ENCODE measurements around the gene BANF2. TPM values are rescaled to one million over a fixed set of nuclear protein-coding genes. Genes with fewer than 3 reads are reported as not detected.

The BANF2 gene
- total and polyA plus RNA-seq, 2 of the 13 experiments (the other 11 are each of a cell fraction or from before 2014, with no cell fraction given): 0.35 TPM; not detected in 1

DNA sequence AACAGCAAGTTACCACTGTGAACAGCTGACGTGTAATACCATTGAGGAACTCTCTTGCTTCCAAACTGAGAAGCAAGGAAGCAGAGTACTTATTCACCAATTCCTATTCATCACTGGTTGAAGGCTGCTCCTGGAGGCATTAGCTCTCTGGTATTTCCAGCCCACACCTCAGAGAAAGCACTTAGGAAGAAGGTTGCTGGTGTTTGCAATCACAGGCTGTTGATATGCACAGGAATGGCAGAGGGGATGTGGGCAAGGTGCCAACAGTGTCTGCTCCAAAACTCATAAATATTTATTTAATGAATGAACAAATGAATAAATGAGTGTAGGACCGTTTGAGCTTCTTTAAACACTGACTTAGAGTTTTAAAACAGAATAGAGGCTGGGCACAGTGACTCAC lies 10.8 kb upstream of the BANF2 start:
- Histone ChIP-seq H3K9me3 (ENCODE audit: low read length) (peaks cover 22% of the 10 kb centered on the region; the same call in 1 of the 2 replicates), H3K4me2 (ENCODE audit: low read depth, low read length) (no peak overlapping the region), H4K20me1 (ENCODE audit: insufficient read depth, low read length) (no peaks in the 10 kb centered on the region), H3K4me3 (replicated peaks in 1 of 3; ENCODE audit: insufficient read depth in 1 of 3, low read depth in 2 of 3, low read length in 3 of 3) (no peak overlapping the region), H2AFZ (ENCODE audit: low read length) (no peak overlapping the region), H3K79me2 (ENCODE audit: insufficient read depth, low read length) (no peaks in the 10 kb centered on the region), H3K9ac (ENCODE audit: insufficient read depth, low read depth, low read length) (no peak overlapping the region), H3K27ac (ENCODE audit: extremely low read length, insufficient read depth, low read length) (no peak overlapping the region), H3K27me3 (ENCODE audit: control insufficient read depth in 1 of 2, insufficient read depth in 2 of 2, low read length in 2 of 2) (peaks cover 2 to 66% of the 10 kb centered on the region in 2 experiments; a peak in 4 of 5 replicates), H3K36me3 (replicated peaks in 1 of 2; ENCODE audit: control insufficient read depth in 1 of 2, insufficient read depth in 2 of 2, low read length in 2 of 2) (no peaks in the 10 kb centered on the region), H3K4me1 (ENCODE audit: insufficient read depth, low read length) (peaks cover 14% of the 10 kb centered on the region)
- 29% methylated on average over 2 of the region's 2 CpGs for WGBS (ENCODE audit: low lambda C conversion rate)
- FAIRE-seq (no peak), ATAC-seq (no peak), DNase-seq (ENCODE audit: low spot score) (no peak)
- ChIA-PET POLR2A (interaction anchor here (3.8 kb wide), 1 partner anchor 21 kb away, joined by 13 read pairs; no protein-coding TSS in a partner anchor), CTCF (ENCODE audit: low intra/inter-chr PET ratio, low total read pairs) (no interaction called here)
- intact Hi-C loops (cut with micrococcal nuclease; ENCODE audit: unreplicated experiment) (no loop called here), in situ Hi-C loops (cut with HindIII; ENCODE audit: extremely low pct_ligation_motif_present, low pct_unique_long_range_greater_than_20kb) (no loop called here)
- no TSS peak for BruUV-seq (replicated peaks)
- no peak for TF ChIP-seq ZNF646 (CRISPR knock-in tag; IDR thresholded peaks at IDR 0.05)
- TF ChIP-seq ZUFSP (CRISPR knock-in tag; IDR thresholded peaks at IDR 0.05; ENCODE audit: borderline replicate concordance): no peak
- no peak for TF ChIP-seq ZNF143 (CRISPR knock-in tag; IDR thresholded peaks at IDR 0.05)
- TF ChIP-seq ZMYM4 (CRISPR knock-in tag; IDR thresholded peaks at IDR 0.05): no peak
- TF ChIP-seq, protein P1, sequence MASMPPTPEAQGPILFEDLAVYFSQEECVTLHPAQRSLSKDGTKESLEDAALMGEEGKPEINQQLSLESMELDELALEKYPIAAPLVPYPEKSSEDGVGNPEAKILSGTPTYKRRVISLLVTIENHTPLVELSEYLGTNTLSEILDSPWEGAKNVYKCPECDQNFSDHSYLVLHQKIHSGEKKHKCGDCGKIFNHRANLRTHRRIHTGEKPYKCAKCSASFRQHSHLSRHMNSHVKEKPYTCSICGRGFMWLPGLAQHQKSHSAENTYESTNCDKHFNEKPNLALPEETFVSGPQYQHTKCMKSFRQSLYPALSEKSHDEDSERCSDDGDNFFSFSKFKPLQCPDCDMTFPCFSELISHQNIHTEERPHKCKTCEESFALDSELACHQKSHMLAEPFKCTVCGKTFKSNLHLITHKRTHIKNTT (CRISPR knock-in tag; IDR thresholded peaks at IDR 0.05): no peak
- TF ChIP-seq, protein P2, sequence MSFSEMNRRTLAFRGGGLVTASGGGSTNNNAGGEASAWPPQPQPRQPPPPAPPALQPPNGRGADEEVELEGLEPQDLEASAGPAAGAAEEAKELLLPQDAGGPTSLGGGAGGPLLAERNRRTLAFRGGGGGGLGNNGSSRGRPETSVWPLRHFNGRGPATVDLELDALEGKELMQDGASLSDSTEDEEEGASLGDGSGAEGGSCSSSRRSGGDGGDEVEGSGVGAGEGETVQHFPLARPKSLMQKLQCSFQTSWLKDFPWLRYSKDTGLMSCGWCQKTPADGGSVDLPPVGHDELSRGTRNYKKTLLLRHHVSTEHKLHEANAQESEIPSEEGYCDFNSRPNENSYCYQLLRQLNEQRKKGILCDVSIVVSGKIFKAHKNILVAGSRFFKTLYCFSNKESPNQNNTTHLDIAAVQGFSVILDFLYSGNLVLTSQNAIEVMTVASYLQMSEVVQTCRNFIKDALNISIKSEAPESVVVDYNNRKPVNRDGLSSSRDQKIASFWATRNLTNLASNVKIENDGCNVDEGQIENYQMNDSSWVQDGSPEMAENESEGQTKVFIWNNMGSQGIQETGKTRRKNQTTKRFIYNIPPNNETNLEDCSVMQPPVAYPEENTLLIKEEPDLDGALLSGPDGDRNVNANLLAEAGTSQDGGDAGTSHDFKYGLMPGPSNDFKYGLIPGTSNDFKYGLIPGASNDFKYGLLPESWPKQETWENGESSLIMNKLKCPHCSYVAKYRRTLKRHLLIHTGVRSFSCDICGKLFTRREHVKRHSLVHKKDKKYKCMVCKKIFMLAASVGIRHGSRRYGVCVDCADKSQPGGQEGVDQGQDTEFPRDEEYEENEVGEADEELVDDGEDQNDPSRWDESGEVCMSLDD (CRISPR knock-in tag; IDR thresholded peaks at IDR 0.05; ENCODE audit: borderline replicate concordance): no peak
- no peak for TF ChIP-seq SMARCE1 (IDR thresholded peaks at IDR 0.05; ENCODE audit: borderline replicate concordance)

Measured in HepG2 (cell line).